Endodermal cell (in vitro differentiated cells): ENCODE measurements around the gene TTLL9. TPM values are rescaled to one million over a fixed set of nuclear protein-coding genes. Genes with fewer than 3 reads are reported as not detected.

ENCODE experiments used
- DNase-seq: peaks from one replicate; pipeline ENCODE4 v3.0.0-alpha.2; 2017
- H3K27ac ChIP-seq: 2 replicates; pipeline ENCODE4 v1.5.1; 2013; ENCODE audit warnings: mild to moderate bottlenecking, low read depth, low read length, moderate library complexity
- H3K27me3 ChIP-seq: 2 replicates; pipeline ENCODE4 v1.6.1; 2013; ENCODE audit warnings: mild to moderate bottlenecking, low read length, moderate library complexity; ENCODE audit not compliant: insufficient read depth, control insufficient read depth, poor library complexity, severe bottlenecking
- H3K36me3 ChIP-seq: 2 replicates; pipeline ENCODE4 v1.7.0; 2013; ENCODE audit warnings: mild to moderate bottlenecking, low read length, moderate library complexity; ENCODE audit not compliant: control insufficient read depth, insufficient read depth
- H3K4me1 ChIP-seq: one replicate; pipeline ENCODE4 v1.7.0; 2013; ENCODE audit warnings: low read length; ENCODE audit not compliant: control insufficient read depth, insufficient read depth
- H3K4me3 ChIP-seq: 2 replicates; pipeline ENCODE4 v1.5.1; 2013; ENCODE audit warnings: mild to moderate bottlenecking, low read length, moderate library complexity
- H3K9ac ChIP-seq: 2 replicates; pipeline ENCODE4 v1.6.1; 2013; ENCODE audit warnings: mild to moderate bottlenecking, low read length, moderate library complexity; ENCODE audit not compliant: poor library complexity, severe bottlenecking; ENCODE audit errors: extremely low read depth
- H3K9me3 ChIP-seq: 2 replicates; pipeline ENCODE4 v1.6.1; 2013; ENCODE audit warnings: mild to moderate bottlenecking, low read length, moderate library complexity; ENCODE audit not compliant: control insufficient read depth
- H3K27ac Mint-ChIP-seq: 2 replicates; pipeline ENCODE4 v1.8.0; 2020; ENCODE audit warnings: mixed read lengths
- H3K27me3 Mint-ChIP-seq: 2 replicates; pipeline ENCODE4 v1.8.0; 2021; ENCODE audit warnings: mild to moderate bottlenecking, mixed read lengths; ENCODE audit not compliant: insufficient read depth
- H3K36me3 Mint-ChIP-seq: 2 replicates; pipeline ENCODE4 v1.8.0; 2020; ENCODE audit warnings: low read depth, mixed read lengths
- H3K4me1 Mint-ChIP-seq: 2 replicates; pipeline ENCODE4 v1.8.0; 2020; ENCODE audit warnings: mixed read lengths
- H3K4me3 Mint-ChIP-seq: 2 replicates; pipeline ENCODE4 v1.8.0; 2020; ENCODE audit warnings: mild to moderate bottlenecking, moderate library complexity, mixed read lengths
- H3K9me3 Mint-ChIP-seq: 2 replicates; pipeline ENCODE4 v1.8.0; 2020; ENCODE audit warnings: mild to moderate bottlenecking, mixed read lengths
- CTCF ChIP-seq: fragments of 200-600 bp; sonication (generic); conservative IDR thresholded peaks from 2 replicates; pipeline ENCODE4 v1.5.0; 2021; ENCODE audit warnings: antibody characterized with exemption, mild to moderate bottlenecking
- WGBS, 2 experiments: methylation state at CpG; one replicate each; pipeline versions ENCODE4 v1.1.5 to v1.1.7; 2013; ENCODE audit warnings: missing lambda C conversion rate in 2 of 2, mixed read lengths in 1 of 2; ENCODE audit not compliant: insufficient coverage in 1 of 2, insufficient read length in 1 of 2; 5-methylcytosine and 5-hydroxymethylcytosine counted together
- total RNA-seq, 2 donors: library from RNA; stranded (reverse); fragmentation: NEBNext Ultra II Directional in 1 of 2; extraction: Animal tissue kit (Norgen Biotek cat#: 25700) in 1 of 2; gene quantifications; 2 replicates in 1 of 2; 3 replicates in 1 of 2; pipeline ENCODE4 v1.2.1, GENCODE V29; 2021

Gene TTLL9
- total RNA-seq, 2 donors from 2014 or later, result 0.29 to 0.51 TPM

GRCh38 chr20:31875671-31876070 is 5.2 kb downstream of the TTLL9 start:
- Histone ChIP-seq H3K4me3 (no peak overlapping the region), H3K9ac (no peak overlapping the region), H3K27me3 (peaks cover 25% of the 10 kb centered on the region), H3K27ac (no peak overlapping the region), H3K36me3 (no peaks in the 10 kb centered on the region), H3K4me1 (no peaks in the 10 kb centered on the region), H3K9me3 (no peaks in the 10 kb centered on the region)
- Mint-ChIP-seq H3K27ac (no peak overlapping the region), H3K36me3 (no peaks in the 10 kb centered on the region), H3K27me3 (peaks cover 45% of the 10 kb centered on the region), H3K9me3 (no peaks in the 10 kb centered on the region), H3K4me1 (peaks cover 4% of the 10 kb centered on the region), H3K4me3 (no peak overlapping the region)
- TF ChIP-seq CTCF, result no peak
- WGBS, 2 experiments, result 89% methylated on average over 1 of the region's 2 CpGs; no CpG with 5 or more reads in 1 of the 2 experiments
- DNase-seq, result no peak

GRCh38 chr20:31877684-31878083 is 7.2 kb downstream of the TTLL9 start:
- DNase-seq, result no peak
- Mint-ChIP-seq H3K36me3 (no peaks in the 10 kb centered on the region), H3K27ac (no peak overlapping the region), H3K27me3 (peaks cover 41% of the 10 kb centered on the region), H3K4me3 (no peak overlapping the region), H3K4me1 (no peaks in the 10 kb centered on the region), H3K9me3 (no peaks in the 10 kb centered on the region)
- H3K9me3 ChIP-seq, result no peaks in the 10 kb centered on the region
- H3K27ac ChIP-seq, result no peak overlapping the region
- H3K4me1 ChIP-seq, result no peaks in the 10 kb centered on the region
- H3K4me3 ChIP-seq, result no peak overlapping the region
- H3K36me3 ChIP-seq, result no peaks in the 10 kb centered on the region
- H3K9ac ChIP-seq, result no peak overlapping the region
- peaks cover 6% of the 10 kb centered on the region for H3K27me3 ChIP-seq
- TF ChIP-seq CTCF, result no peak

GRCh38 chr20:31879143-31879987 is 8.9 kb downstream of the TTLL9 start:
- TF ChIP-seq CTCF, result peak; percentile 62
- Histone ChIP-seq H3K27me3 (no peaks in the 10 kb centered on the region), H3K4me3 (peak overlapping the region; percentile 80), H3K27ac (peak overlapping the region; percentile 7), H3K9me3 (no peaks in the 10 kb centered on the region), H3K36me3 (no peaks in the 10 kb centered on the region), H3K9ac (peak overlapping the region; percentile 31), H3K4me1 (no peaks in the 10 kb centered on the region)
- no peaks in the 10 kb centered on the region for H3K36me3 Mint-ChIP-seq
- 3 to 9% methylated on average over 25 to 45 of the region's 45 CpGs for WGBS, 2 experiments
- no peaks in the 10 kb centered on the region for H3K4me1 Mint-ChIP-seq
- peaks cover 37% of the 10 kb centered on the region for H3K27me3 Mint-ChIP-seq
- peak overlapping the region; percentile 79 for H3K4me3 Mint-ChIP-seq
- no peaks in the 10 kb centered on the region for H3K9me3 Mint-ChIP-seq
- peak; percentile 99 for DNase-seq
- peak overlapping the region; percentile 97 for H3K27ac Mint-ChIP-seq
